ENCODE measurements around the gene WDR90.

Gene WDR90

GRCh38 chr16:692356-693108 lies 43.4 kb downstream of the WDR90 start:
- DNase-seq: no peak

GRCh38 chr16:693364-693763 lies 44.2 kb downstream of the WDR90 start:
- DNase-seq: no peak

- DNase-seq: no peak
Measured at GRCh38 chr16:693766-694165, 44.6 kb downstream of the WDR90 start.

- DNase-seq: no peak
Measured at GRCh38 chr16:694187-694862, 45.2 kb downstream of the WDR90 start.

GRCh38 chr16:694863-695354 lies 45.7 kb downstream of the WDR90 start:
- DNase-seq: no peak

GRCh38 chr16:695355-696089 lies 46.4 kb downstream of the WDR90 start:
- DNase-seq: no peak

- DNase-seq: no peak
Measured at GRCh38 chr16:698911-699671, 49.9 kb downstream of the WDR90 start.

GRCh38 chr16:700684-701584 lies 51.8 kb downstream of the WDR90 start:
- DNase-seq: peak; percentile 29

- DNase-seq: no peak
Measured at GRCh38 chr16:702341-702740, 53.2 kb downstream of the WDR90 start.

- no peak for DNase-seq
Measured at GRCh38 chr16:703406-703805, 54.2 kb downstream of the WDR90 start.

- DNase-seq: no peak
Measured at GRCh38 chr16:704047-704446, 54.9 kb downstream of the WDR90 start.

- no peak for DNase-seq
Measured at GRCh38 chr16:704552-705380, 55.6 kb downstream of the WDR90 start.

GRCh38 chr16:705431-706188 lies 56.4 kb downstream of the WDR90 start, which contains the start of gene FBXL16:
TSS of gene FBXL16 (minus strand) at chr16:705801. CDS start at chr16:697405, 8,396 bp downstream.
- no peak for DNase-seq

GRCh38 chr16:706189-707061 lies 57.3 kb downstream of the WDR90 start:
- DNase-seq: no peak

GRCh38 chr16:707062-707538 lies 57.9 kb downstream of the WDR90 start:
- no peak for DNase-seq

- no peak for DNase-seq
Measured at GRCh38 chr16:708019-708418, 58.9 kb downstream of the WDR90 start.

GRCh38 chr16:708959-709358 lies 59.8 kb downstream of the WDR90 start:
- no peak for DNase-seq

GRCh38 chr16:709566-710499 lies 60.7 kb downstream of the WDR90 start:
- no peak for DNase-seq
